Measurements from ENCODE around the gene PDZD2. TPM values are rescaled to one million over a fixed set of nuclear protein-coding genes. Genes with fewer than 3 reads are reported as not detected.
"Not testable (repeated sequence)": the region's sequence is repeated elsewhere in the genome, so short reads cannot be mapped to it uniquely, and the experiment has no call there.

PDZD2 gene
- total RNA-seq, 3 donors from 2014 or later = 1.8 to 10.1 (median 2.1) TPM

- DNase-seq (no peak), ATAC-seq (no peak)
- Histone ChIP-seq H3K4me1 (ENCODE audit: low read depth) (no peaks in the 10 kb centered on the region), H3K36me3 (ENCODE audit: low read depth) (no peaks in the 10 kb centered on the region), H3K4me3 (no peak overlapping the region), H3K9me3 (no peaks in the 10 kb centered on the region)
- no peak for TF ChIP-seq CTCF (IDR thresholded peaks at IDR 0.05)
- intact Hi-C loops (cut with DNase I, micrococcal nuclease) = no loop called here
These were observed 118.9 kb downstream of the PDZD2 start for GRCh38 chr5:31757806-31758205.

GRCh38 chr5:31758803-31759425, 120.0 kb downstream of the PDZD2 start:
- ATAC-seq (no peak), DNase-seq (no peak)
- intact Hi-C loops (cut with DNase I, micrococcal nuclease) = no loop called here
- TF ChIP-seq CTCF (IDR thresholded peaks at IDR 0.05) = no peak
- Histone ChIP-seq H3K36me3 (ENCODE audit: low read depth) (no peaks in the 10 kb centered on the region), H3K4me1 (ENCODE audit: low read depth) (no peaks in the 10 kb centered on the region), H3K4me3 (no peak overlapping the region), H3K9me3 (no peaks in the 10 kb centered on the region)

- DNase-seq = no peak
These were observed 121.0 kb downstream of the PDZD2 start for GRCh38 chr5:31759925-31760324.

GRCh38 chr5:31761877-31762276, 122.9 kb downstream of the PDZD2 start:
- Histone ChIP-seq H3K4me3 (no peak overlapping the region), H3K36me3 (ENCODE audit: low read depth) (no peaks in the 10 kb centered on the region), H3K9me3 (no peaks in the 10 kb centered on the region), H3K4me1 (ENCODE audit: low read depth) (no peaks in the 10 kb centered on the region)
- intact Hi-C loops (cut with DNase I, micrococcal nuclease) = no loop called here
- no peak for DNase-seq
- ATAC-seq = no peak
- no peak for TF ChIP-seq CTCF (IDR thresholded peaks at IDR 0.05)

More at GRCh38 chr5:31759925-31760324, 121.0 kb downstream of the PDZD2 start:
- Histone ChIP-seq H3K36me3 (ENCODE audit: low read depth) (no peaks in the 10 kb centered on the region), H3K4me1 (ENCODE audit: low read depth) (no peaks in the 10 kb centered on the region), H3K4me3 (no peak overlapping the region), H3K9me3 (no peaks in the 10 kb centered on the region)
- no peak for TF ChIP-seq CTCF (IDR thresholded peaks at IDR 0.05)
- intact Hi-C loops (cut with DNase I, micrococcal nuclease) = no loop called here
- no peak for ATAC-seq

- Histone ChIP-seq H3K4me3 (no peak overlapping the region), H3K9me3 (no peaks in the 10 kb centered on the region), H3K4me1 (ENCODE audit: low read depth) (no peaks in the 10 kb centered on the region), H3K36me3 (ENCODE audit: low read depth) (no peaks in the 10 kb centered on the region)
- no peak for ATAC-seq
- TF ChIP-seq CTCF (IDR thresholded peaks at IDR 0.05) = no peak
- no peak for DNase-seq
- intact Hi-C loops (cut with DNase I, micrococcal nuclease) = no loop called here
These were observed 124.5 kb downstream of the PDZD2 start for GRCh38 chr5:31763424-31763823.

- intact Hi-C loops (cut with DNase I, micrococcal nuclease); DNase-seq; H3K4me3 ChIP-seq; H3K9me3 ChIP-seq; H3K36me3 ChIP-seq (ENCODE audit: low read depth); ATAC-seq; H3K4me1 ChIP-seq (ENCODE audit: low read depth): not testable (repeated sequence)
These were observed 125.8 kb downstream of the PDZD2 start for GRCh38 chr5:31764687-31765086.
